OCI-LY7 (cell line): ENCODE results near the gene METTL21C.

ENCODE experiments used
- EZH2phosphoT487 ChIP-seq: fragments of 200-600 bp; sonication (generic); IDR thresholded peaks from 2 replicates; pipeline ENCODE4 v1.6.1; 2018; ENCODE audit warnings: low read depth, borderline replicate concordance, mild to moderate bottlenecking, mixed run types, antibody characterized with exemption, low read length, moderate library complexity, mixed read lengths
- TF ChIP-seq, protein P1 (sequence below): fragments of 200-600 bp; sonication (generic); conservative IDR thresholded peaks from 2 replicates; pipeline ENCODE4 v1.5.1; 2014; ENCODE audit warnings: mild to moderate bottlenecking, antibody characterized with exemption, low read length, moderate library complexity, mixed read lengths

DNA sequence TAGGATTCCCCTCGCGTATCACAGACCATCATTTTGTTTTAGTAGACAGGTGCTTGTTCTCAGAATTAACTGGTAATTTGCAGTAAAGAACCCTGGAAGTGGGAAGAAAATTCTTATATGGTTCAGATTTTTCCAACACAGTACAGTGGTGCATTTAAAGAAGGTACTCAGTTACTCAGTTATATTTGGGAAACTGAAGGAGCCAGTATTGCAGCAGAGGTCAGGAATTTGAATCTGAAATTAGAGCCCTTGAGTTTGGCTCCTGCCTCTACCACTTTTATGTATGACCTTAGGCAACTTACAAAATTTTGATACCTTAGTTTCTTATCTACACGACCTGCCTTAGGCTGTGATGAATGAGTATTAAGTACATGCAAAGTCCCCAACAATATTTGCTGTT, 19.7 kb downstream of the METTL21C start:
- TF ChIP-seq, protein P1, sequence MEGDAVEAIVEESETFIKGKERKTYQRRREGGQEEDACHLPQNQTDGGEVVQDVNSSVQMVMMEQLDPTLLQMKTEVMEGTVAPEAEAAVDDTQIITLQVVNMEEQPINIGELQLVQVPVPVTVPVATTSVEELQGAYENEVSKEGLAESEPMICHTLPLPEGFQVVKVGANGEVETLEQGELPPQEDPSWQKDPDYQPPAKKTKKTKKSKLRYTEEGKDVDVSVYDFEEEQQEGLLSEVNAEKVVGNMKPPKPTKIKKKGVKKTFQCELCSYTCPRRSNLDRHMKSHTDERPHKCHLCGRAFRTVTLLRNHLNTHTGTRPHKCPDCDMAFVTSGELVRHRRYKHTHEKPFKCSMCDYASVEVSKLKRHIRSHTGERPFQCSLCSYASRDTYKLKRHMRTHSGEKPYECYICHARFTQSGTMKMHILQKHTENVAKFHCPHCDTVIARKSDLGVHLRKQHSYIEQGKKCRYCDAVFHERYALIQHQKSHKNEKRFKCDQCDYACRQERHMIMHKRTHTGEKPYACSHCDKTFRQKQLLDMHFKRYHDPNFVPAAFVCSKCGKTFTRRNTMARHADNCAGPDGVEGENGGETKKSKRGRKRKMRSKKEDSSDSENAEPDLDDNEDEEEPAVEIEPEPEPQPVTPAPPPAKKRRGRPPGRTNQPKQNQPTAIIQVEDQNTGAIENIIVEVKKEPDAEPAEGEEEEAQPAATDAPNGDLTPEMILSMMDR: no peak
- no peak for TF ChIP-seq EZH2phosphoT487
